ENCODE data around the gene BLCAP. TPM values are rescaled to one million over a fixed set of nuclear protein-coding genes. Genes with fewer than 3 reads are reported as not detected.

The BLCAP gene
- total and polyA plus RNA-seq, 2 experiments from 2014 or later = 62.2 to 64.8 TPM

- Histone ChIP-seq H3K27ac (ENCODE audit: low read depth) (no peak overlapping the region), H3K36me3 (ENCODE audit: insufficient read depth) (0 out of 2 replicates have a peak, but pooled peaks cover 5% of the 10 kb centered on the region), H4K20me1 (replicated peaks; ENCODE audit: insufficient read depth) (peaks cover 28% of the 10 kb centered on the region), H3K4me2 (no peak overlapping the region), H3K27me3 (ENCODE audit: insufficient read depth) (no peaks in the 10 kb centered on the region), H3K79me2 (replicated peaks; ENCODE audit: insufficient read depth) (peaks cover 3% of the 10 kb centered on the region), H3F3A (replicated peaks; ENCODE audit: low read depth) (no peaks in the 10 kb centered on the region), H3K4me3 (no peak overlapping the region), H3K4me1 (ENCODE audit: insufficient read depth) (peaks cover 11% of the 10 kb centered on the region), H2AFZ (no peak overlapping the region), H3K9me2 (ENCODE audit: insufficient read depth) (peaks cover 15% of the 10 kb centered on the region)
- Mint-ChIP-seq H3K27me3 (ENCODE audit: insufficient read depth, low read depth, poor library complexity) (no peaks in the 10 kb centered on the region), H3K9me3 (no peaks in the 10 kb centered on the region), H3K4me3 (no peak overlapping the region), H3K36me3 (ENCODE audit: low read depth) (peaks cover 24% of the 10 kb centered on the region), H3K27ac (no peak overlapping the region), H3K4me1 (no peaks in the 10 kb centered on the region; the same call in 2 of the 3 replicates)
- DNase-seq (ENCODE audit: low spot score) (no peak), ATAC-seq (no peak)
- TF ChIP-seq ZNF114 (CRISPR knock-in tag; IDR thresholded peaks at IDR 0.05) (no peak), ZNF331 (CRISPR knock-in tag; IDR thresholded peaks at IDR 0.05; ENCODE audit: low read depth) (no peak), STAT1 (IDR thresholded peaks at IDR 0.05; ENCODE audit: unreplicated experiment) (no peak), REST (IDR thresholded peaks at IDR 0.05; ENCODE audit: unreplicated experiment) (no peak), JUNB (IDR thresholded peaks at IDR 0.05; ENCODE audit: unreplicated experiment) (no peak), ZNF462 (CRISPR knock-in tag; IDR thresholded peaks at IDR 0.05) (no peak), NANOG (IDR thresholded peaks at IDR 0.05; ENCODE audit: borderline replicate concordance) (no peak), ETS1 (IDR thresholded peaks at IDR 0.05) (no peak), EZH2phosphoT487 (IDR thresholded peaks at IDR 0.05; ENCODE audit: unreplicated experiment) (no peak), POLR2AphosphoS5 (IDR thresholded peaks at IDR 0.05; ENCODE audit: low read depth) (no peak), EZH2 (IDR thresholded peaks at IDR 0.05; ENCODE audit: low read depth, unreplicated experiment) (no peak), CTCF (conservative IDR thresholded peaks at IDR 0.05; ENCODE audit: low read depth in 2 of 2) (no peak), CREB1 (CRISPR knock-in tag; IDR thresholded peaks at IDR 0.05; ENCODE audit: low read depth) (no peak)
These were observed 17.4 kb downstream of the BLCAP start for GRCh38 chr20:37510226-37510625.

All from GM23338 (cell line).